Stomach (tissue), 9 donors: ENCODE measurements around the gene OR10J4. TPM values are rescaled to one million over a fixed set of nuclear protein-coding genes. Genes with fewer than 3 reads are reported as not detected.

Experiments used
- DNase-seq, 2 donors: peaks; one replicate each; pipeline versions ENCODE4 v3.0.0 to v3.0.0-alpha.2; 2013 to 2019
- H3K27ac ChIP-seq, 5 donors: fragments of 200-600 bp in 4 of 5; sonication (generic) in 4 of 5; one replicate each; pipeline ENCODE4 v1.5.1; 2013 to 2019; ENCODE audit warnings: mild to moderate bottlenecking in 1 of 5, moderate library complexity in 1 of 5
- H3K27me3 ChIP-seq, 3 donors: fragments of 200-600 bp; sonication (generic); one replicate each; pipeline ENCODE4 v1.5.1; 2017 to 2019; ENCODE audit warnings: mixed run types in 1 of 3
- H3K36me3 ChIP-seq, 4 donors: fragments of 200-600 bp; sonication (generic); 1 replicate in 3 of 4; 2 replicates in 1 of 4; pipeline ENCODE4 v1.5.1; 2016 to 2019
- H3K4me1 ChIP-seq, 4 donors: fragments of 200-600 bp; sonication (generic); one replicate each; pipeline ENCODE4 v1.5.1; 2016 to 2019
- H3K4me3 ChIP-seq, 4 donors: fragments of 200-600 bp; sonication (generic) in 3 of 4; one replicate each; pipeline ENCODE4 v1.5.1; 2016 to 2019; ENCODE audit warnings: mild to moderate bottlenecking in 1 of 4
- H3K9me3 ChIP-seq, 4 donors: fragments of 200-600 bp; sonication (generic); one replicate each; pipeline ENCODE4 v1.5.1; 2016 to 2019
- EP300 ChIP-seq: sonication (generic); formaldehyde crosslinking; IDR thresholded peaks from one replicate; pipeline ENCODE4 v1.6.1; 2017; ENCODE audit warnings: antibody characterized with exemption
- POLR2A ChIP-seq, 4 donors: fragments of 450-650 bp; IDR thresholded peaks; one replicate each; pipeline ENCODE4 v1.6.1; 2016; ENCODE audit warnings: antibody characterized with exemption in 4 of 4, control low read depth in 2 of 4, mild to moderate bottlenecking in 1 of 4, moderate library complexity in 1 of 4
- POLR2AphosphoS5 ChIP-seq, 3 donors: sonication (generic); formaldehyde crosslinking; IDR thresholded peaks; one replicate each; pipeline ENCODE4 v1.6.1; 2016; ENCODE audit warnings: antibody characterized with exemption in 3 of 3
- WGBS, 5 donors: extraction: QIAGEN DNeasy Blood & Tissue Kit in 3 of 5; methylation state at CpG; one replicate each; pipeline versions ENCODE4 v1.1.5 to v1.1.7; 2013 to 2018; 5-methylcytosine and 5-hydroxymethylcytosine counted together
- intact Hi-C: fragments of 100-400 bp; cut with DNase I; formaldehyde crosslinking; loops from one replicate; pipeline ENCODE4 v1.15.1; 2023; ENCODE audit warnings: low total_unique reads
- polyA plus RNA-seq, 3 donors: library from polyadenylated mRNA; stranded (reverse); fragments of 200-250 nt; gene quantifications; one replicate each; pipeline ENCODE4 v1.2.3, GENCODE V29; 2013
- total RNA-seq, 5 donors: library from RNA; depleted of rRNA; stranded (reverse); fragments of >200 nt; gene quantifications; one replicate each; pipeline versions ENCODE4 v1.1.0 to v1.2.3, GENCODE V29; 2014 to 2016
- TF ChIP-seq, protein P1 (sequence below), 7 experiments: fragments of 450-650 bp in 4 of 7; fragments of 200-600 bp in 3 of 7; sonication (generic) in 3 of 7; IDR thresholded peaks; one replicate each; pipeline ENCODE4 v1.5.1; 2016 to 2019; ENCODE audit warnings: antibody characterized with exemption in 7 of 7, control low read depth in 2 of 7, mild to moderate bottlenecking in 1 of 7
- donor health status: healthy with polysubstance abuse.
- donor health status: Bipolar disorder and iron deficiency.
- donor health status: healthy.

The OR10J4 gene
- total and polyA plus RNA-seq, 8 donors, result not detected

DNA sequence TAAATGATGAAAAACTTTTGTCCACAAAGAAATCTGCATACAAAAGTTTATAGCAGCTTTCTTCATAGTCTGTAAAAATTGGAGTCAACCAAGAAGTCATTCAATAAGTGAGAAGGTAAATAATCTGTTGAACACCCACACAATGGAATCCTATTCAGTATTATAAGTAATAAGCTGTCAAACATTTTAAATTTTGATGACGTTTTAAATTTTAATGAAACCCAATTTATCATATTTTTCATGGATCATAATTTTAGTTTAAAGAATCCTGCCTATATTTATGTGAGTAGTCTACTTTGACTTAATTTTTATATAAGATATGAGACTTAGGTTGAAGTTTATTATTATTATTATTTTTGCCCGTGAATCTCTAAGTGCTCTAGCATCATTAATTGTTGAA, 27.5 kb downstream of the OR10J4 start:
- Histone ChIP-seq H3K27ac (no peak overlapping the region), H3K36me3 (no peaks in the 10 kb centered on the region), H3K4me1 (no peaks in the 10 kb centered on the region), H3K4me3 (no peak overlapping the region), H3K27me3 (no peaks in the 10 kb centered on the region), H3K9me3 (peaks cover 3 to 29% (median 8%) of the 10 kb centered on the region in 4 donors)
- 65 to 81% (median 73%) methylated on average over 2 of the region's 2 CpGs for WGBS, 5 donors
- TF ChIP-seq POLR2A (IDR thresholded peaks at IDR 0.05), result no peak
- TF ChIP-seq EP300, result no peak
- TF ChIP-seq, protein P1, sequence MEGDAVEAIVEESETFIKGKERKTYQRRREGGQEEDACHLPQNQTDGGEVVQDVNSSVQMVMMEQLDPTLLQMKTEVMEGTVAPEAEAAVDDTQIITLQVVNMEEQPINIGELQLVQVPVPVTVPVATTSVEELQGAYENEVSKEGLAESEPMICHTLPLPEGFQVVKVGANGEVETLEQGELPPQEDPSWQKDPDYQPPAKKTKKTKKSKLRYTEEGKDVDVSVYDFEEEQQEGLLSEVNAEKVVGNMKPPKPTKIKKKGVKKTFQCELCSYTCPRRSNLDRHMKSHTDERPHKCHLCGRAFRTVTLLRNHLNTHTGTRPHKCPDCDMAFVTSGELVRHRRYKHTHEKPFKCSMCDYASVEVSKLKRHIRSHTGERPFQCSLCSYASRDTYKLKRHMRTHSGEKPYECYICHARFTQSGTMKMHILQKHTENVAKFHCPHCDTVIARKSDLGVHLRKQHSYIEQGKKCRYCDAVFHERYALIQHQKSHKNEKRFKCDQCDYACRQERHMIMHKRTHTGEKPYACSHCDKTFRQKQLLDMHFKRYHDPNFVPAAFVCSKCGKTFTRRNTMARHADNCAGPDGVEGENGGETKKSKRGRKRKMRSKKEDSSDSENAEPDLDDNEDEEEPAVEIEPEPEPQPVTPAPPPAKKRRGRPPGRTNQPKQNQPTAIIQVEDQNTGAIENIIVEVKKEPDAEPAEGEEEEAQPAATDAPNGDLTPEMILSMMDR (IDR thresholded peaks at IDR 0.05), result no peak
- no peak for TF ChIP-seq POLR2AphosphoS5 (IDR thresholded peaks at IDR 0.05)
- no peak for DNase-seq
- intact Hi-C loops, result no loop called here

GRCh38 chr1:159465191-159465603, 33.2 kb downstream of the OR10J4 start:
- WGBS, 5 donors, result 69 to 76% (median 75%) methylated on average over 3 of the region's 3 CpGs
- peaks cover 3 to 29% (median 8%) of the 10 kb centered on the region in 4 donors for H3K9me3 ChIP-seq
- no peaks in the 10 kb centered on the region for H3K27me3 ChIP-seq
- no peak for DNase-seq
- H3K36me3 ChIP-seq, result no peaks in the 10 kb centered on the region
- no peaks in the 10 kb centered on the region for H3K4me1 ChIP-seq
- TF ChIP-seq EP300 (no peak), POLR2AphosphoS5 (IDR thresholded peaks at IDR 0.05) (no peak)
- no peak overlapping the region for H3K27ac ChIP-seq
- H3K4me3 ChIP-seq, result no peak overlapping the region
- intact Hi-C loops, result no loop called here

DNA sequence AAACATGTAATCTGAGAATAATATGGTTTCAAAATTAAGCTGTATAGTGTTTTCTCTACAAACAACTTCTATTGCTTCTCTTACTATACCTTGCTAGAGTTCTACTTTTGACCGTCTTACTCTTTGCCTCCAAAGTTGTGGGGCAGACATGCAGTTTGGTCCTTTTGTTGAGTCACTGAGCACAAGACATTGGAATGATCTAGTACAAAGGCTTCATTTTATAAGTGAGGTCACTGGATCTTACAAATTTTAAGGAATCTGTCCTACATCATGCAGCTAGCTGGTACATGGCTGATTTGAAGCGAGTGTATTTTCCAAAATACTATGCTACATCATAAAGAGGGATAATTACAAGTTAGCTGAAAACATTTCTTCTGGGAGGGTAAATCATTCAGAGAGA, 36.3 kb downstream of the OR10J4 start:
- 74 to 92% (median 92%) methylated on average over 2 of the region's 2 CpGs for WGBS, 5 donors
- H3K27ac ChIP-seq, result no peak overlapping the region
- no peak overlapping the region for H3K4me3 ChIP-seq
- intact Hi-C loops, result no loop called here
- DNase-seq, result no peak
- no peaks in the 10 kb centered on the region for H3K4me1 ChIP-seq
- H3K36me3 ChIP-seq, result no peaks in the 10 kb centered on the region
- no peaks in the 10 kb centered on the region for H3K9me3 ChIP-seq
- no peak for TF ChIP-seq POLR2A (IDR thresholded peaks at IDR 0.05)
- TF ChIP-seq EP300, result no peak
- TF ChIP-seq POLR2AphosphoS5 (IDR thresholded peaks at IDR 0.05), result no peak
- TF ChIP-seq, protein P1 (IDR thresholded peaks at IDR 0.05), result no peak
- no peaks in the 10 kb centered on the region for H3K27me3 ChIP-seq

DNA sequence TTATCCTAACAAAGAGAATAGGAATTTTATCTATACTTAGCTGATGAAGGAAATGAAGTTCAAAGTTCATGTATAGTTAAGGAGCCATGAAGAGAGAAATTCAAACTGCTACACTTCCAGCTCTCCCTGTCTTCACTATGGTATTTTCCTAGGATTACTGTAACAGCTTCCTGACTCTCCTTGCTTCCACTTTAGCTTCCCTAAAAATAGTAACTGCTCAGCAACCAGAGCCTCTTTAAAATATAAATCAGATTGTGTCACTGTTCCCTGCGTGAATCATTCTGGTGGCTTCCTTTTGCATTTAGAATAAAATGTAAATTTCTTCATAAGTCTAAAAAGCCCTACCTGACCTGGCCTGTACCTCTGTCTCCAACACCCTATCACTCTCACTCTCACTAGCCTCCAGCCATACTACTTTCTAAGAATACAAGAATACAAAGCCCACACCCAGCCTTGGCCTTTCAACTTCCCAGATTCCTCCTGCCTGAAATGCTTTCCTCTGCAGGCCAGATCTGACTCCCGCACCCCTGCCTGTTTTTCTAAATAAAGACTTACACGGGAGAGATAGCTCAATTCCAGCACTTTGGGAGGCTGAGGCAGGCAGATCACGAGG, 38.0 kb downstream of the OR10J4 start:
- H3K27me3 ChIP-seq, result no peaks in the 10 kb centered on the region
- DNase-seq, result peak in 1 of 2 donors; percentile 3
- no peak overlapping the region for H3K27ac ChIP-seq
- TF ChIP-seq EP300 (no peak), POLR2A (IDR thresholded peaks at IDR 0.05) (no peak), POLR2AphosphoS5 (IDR thresholded peaks at IDR 0.05) (no peak)
- TF ChIP-seq, protein P1 (IDR thresholded peaks at IDR 0.05), result no peak
- 35 to 56% (median 43%) methylated on average over 4 of the region's 4 CpGs for WGBS, 5 donors
- intact Hi-C loops, result no loop called here
- H3K4me3 ChIP-seq, result no peak overlapping the region
- no peaks in the 10 kb centered on the region for H3K36me3 ChIP-seq
- H3K9me3 ChIP-seq, result no peaks in the 10 kb centered on the region
- no peaks in the 10 kb centered on the region for H3K4me1 ChIP-seq

GRCh38 chr1:159473335-159473734, 41.3 kb downstream of the OR10J4 start:
- no peak for DNase-seq
- no peak overlapping the region for H3K4me3 ChIP-seq
- H3K27ac ChIP-seq, result no peak overlapping the region
- TF ChIP-seq EP300, result no peak
- TF ChIP-seq, protein P1 (IDR thresholded peaks at IDR 0.05), result no peak
- TF ChIP-seq POLR2AphosphoS5 (IDR thresholded peaks at IDR 0.05), result no peak
- no peak for TF ChIP-seq POLR2A (IDR thresholded peaks at IDR 0.05)
- H3K4me1 ChIP-seq, result no peaks in the 10 kb centered on the region
- intact Hi-C loops, result no loop called here
- no peaks in the 10 kb centered on the region for H3K27me3 ChIP-seq
- no peaks in the 10 kb centered on the region for H3K9me3 ChIP-seq
- 68 to 86% (median 74%) methylated on average over 1 of the region's 1 CpG for WGBS, 5 donors
- no peaks in the 10 kb centered on the region for H3K36me3 ChIP-seq
